ENCODE data around the gene RNLS. TPM values are rescaled to one million over a fixed set of nuclear protein-coding genes. Genes with fewer than 3 reads are reported as not detected.

Gene RNLS
- total RNA-seq, 1 experiment from 2014 or later = 8.7 TPM

DNA sequence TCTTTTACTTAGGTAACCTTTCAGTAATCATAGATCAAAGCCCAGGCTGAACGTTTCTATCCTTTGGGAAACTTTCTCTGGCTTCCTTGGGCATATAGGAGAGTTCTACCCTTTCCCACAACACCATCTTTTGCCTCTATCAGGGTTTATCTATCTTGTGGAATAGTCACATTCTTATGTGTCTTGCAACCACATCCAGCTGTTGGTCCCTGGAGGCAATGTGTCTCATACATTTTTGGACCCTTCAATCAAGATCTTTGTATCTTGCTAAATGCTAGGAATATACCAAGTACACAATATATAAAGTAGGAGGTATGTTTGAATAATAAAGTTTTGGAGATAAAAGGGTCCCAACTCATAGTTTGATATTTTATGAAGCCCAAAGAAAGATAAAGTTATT is 121.7 kb downstream of the RNLS start (continued):
- TF ChIP-seq, protein P1, sequence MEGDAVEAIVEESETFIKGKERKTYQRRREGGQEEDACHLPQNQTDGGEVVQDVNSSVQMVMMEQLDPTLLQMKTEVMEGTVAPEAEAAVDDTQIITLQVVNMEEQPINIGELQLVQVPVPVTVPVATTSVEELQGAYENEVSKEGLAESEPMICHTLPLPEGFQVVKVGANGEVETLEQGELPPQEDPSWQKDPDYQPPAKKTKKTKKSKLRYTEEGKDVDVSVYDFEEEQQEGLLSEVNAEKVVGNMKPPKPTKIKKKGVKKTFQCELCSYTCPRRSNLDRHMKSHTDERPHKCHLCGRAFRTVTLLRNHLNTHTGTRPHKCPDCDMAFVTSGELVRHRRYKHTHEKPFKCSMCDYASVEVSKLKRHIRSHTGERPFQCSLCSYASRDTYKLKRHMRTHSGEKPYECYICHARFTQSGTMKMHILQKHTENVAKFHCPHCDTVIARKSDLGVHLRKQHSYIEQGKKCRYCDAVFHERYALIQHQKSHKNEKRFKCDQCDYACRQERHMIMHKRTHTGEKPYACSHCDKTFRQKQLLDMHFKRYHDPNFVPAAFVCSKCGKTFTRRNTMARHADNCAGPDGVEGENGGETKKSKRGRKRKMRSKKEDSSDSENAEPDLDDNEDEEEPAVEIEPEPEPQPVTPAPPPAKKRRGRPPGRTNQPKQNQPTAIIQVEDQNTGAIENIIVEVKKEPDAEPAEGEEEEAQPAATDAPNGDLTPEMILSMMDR (IDR thresholded peaks at IDR 0.05) = no peak
- TF ChIP-seq, protein P2, sequence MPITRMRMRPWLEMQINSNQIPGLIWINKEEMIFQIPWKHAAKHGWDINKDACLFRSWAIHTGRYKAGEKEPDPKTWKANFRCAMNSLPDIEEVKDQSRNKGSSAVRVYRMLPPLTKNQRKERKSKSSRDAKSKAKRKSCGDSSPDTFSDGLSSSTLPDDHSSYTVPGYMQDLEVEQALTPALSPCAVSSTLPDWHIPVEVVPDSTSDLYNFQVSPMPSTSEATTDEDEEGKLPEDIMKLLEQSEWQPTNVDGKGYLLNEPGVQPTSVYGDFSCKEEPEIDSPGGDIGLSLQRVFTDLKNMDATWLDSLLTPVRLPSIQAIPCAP (CRISPR knock-in tag; IDR thresholded peaks at IDR 0.05) = no peak

DNA sequence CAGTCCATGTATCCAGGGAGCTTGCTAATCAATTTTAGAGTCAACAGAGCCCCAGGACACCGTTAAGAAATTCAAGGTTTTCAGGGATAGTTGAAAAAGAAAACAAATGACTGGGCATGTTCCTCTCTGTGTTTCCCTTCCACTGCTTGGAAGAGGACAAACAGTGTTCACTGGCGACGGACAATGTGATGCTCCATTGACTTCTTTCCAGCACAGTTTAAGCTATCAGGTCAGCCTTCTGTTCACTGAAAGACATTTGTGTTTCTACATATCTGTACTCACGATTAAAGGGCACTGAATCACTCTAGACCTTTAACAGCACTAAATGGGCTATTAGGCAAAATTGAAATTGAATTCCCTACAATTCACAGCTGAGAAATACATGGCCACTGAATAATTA is 123.6 kb downstream of the RNLS start:
- Mint-ChIP-seq H3K36me3 (no peaks in the 10 kb centered on the region), H3K27me3 (ENCODE audit: low read depth) (peaks cover 12% of the 10 kb centered on the region; the same call in 1 of the 2 replicates), H3K27ac (no peak overlapping the region), H3K4me1 (peaks cover 2% of the 10 kb centered on the region; the same call in 1 of the 2 replicates), H3K9me3 (no peaks in the 10 kb centered on the region), H3K4me3 (no peak overlapping the region)
- no peak for ATAC-seq
- TF ChIP-seq, protein P3, sequence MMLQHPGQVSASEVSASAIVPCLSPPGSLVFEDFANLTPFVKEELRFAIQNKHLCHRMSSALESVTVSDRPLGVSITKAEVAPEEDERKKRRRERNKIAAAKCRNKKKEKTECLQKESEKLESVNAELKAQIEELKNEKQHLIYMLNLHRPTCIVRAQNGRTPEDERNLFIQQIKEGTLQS (CRISPR knock-in tag; conservative IDR thresholded peaks at IDR 0.05) = no peak
- TF ChIP-seq RELA (CRISPR knock-in tag; IDR thresholded peaks at IDR 0.05; ENCODE audit: borderline replicate concordance) (no peak), NR3C1 (CRISPR knock-in tag; conservative IDR thresholded peaks at IDR 0.05; ENCODE audit: low read depth) (no peak), ZNF317 (CRISPR knock-in tag; IDR thresholded peaks at IDR 0.05; ENCODE audit: borderline replicate concordance, low read depth) (no peak), ZNF219 (CRISPR knock-in tag; IDR thresholded peaks at IDR 0.05; ENCODE audit: borderline replicate concordance) (no peak), NR2C2 (CRISPR knock-in tag; IDR thresholded peaks at IDR 0.05) (no peak)
- TF ChIP-seq, protein P4, sequence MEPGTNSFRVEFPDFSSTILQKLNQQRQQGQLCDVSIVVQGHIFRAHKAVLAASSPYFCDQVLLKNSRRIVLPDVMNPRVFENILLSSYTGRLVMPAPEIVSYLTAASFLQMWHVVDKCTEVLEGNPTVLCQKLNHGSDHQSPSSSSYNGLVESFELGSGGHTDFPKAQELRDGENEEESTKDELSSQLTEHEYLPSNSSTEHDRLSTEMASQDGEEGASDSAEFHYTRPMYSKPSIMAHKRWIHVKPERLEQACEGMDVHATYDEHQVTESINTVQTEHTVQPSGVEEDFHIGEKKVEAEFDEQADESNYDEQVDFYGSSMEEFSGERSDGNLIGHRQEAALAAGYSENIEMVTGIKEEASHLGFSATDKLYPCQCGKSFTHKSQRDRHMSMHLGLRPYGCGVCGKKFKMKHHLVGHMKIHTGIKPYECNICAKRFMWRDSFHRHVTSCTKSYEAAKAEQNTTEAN (CRISPR knock-in tag; IDR thresholded peaks at IDR 0.05) = no peak
- TF ChIP-seq, protein P5, sequence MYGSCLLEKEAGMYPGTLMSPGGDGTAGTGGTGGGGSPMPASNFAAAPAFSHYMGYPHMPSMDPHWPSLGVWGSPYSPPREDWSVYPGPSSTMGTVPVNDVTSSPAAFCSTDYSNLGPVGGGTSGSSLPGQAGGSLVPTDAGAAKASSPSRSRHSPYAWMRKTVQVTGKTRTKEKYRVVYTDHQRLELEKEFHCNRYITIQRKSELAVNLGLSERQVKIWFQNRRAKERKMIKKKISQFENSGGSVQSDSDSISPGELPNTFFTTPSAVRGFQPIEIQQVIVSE (CRISPR knock-in tag; IDR thresholded peaks at IDR 0.05; ENCODE audit: borderline replicate concordance) = no peak
- TF ChIP-seq, protein P6, sequence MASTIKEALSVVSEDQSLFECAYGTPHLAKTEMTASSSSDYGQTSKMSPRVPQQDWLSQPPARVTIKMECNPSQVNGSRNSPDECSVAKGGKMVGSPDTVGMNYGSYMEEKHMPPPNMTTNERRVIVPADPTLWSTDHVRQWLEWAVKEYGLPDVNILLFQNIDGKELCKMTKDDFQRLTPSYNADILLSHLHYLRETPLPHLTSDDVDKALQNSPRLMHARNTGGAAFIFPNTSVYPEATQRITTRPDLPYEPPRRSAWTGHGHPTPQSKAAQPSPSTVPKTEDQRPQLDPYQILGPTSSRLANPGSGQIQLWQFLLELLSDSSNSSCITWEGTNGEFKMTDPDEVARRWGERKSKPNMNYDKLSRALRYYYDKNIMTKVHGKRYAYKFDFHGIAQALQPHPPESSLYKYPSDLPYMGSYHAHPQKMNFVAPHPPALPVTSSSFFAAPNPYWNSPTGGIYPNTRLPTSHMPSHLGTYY (CRISPR knock-in tag; IDR thresholded peaks at IDR 0.05) = no peak
- TF ChIP-seq, protein P7, sequence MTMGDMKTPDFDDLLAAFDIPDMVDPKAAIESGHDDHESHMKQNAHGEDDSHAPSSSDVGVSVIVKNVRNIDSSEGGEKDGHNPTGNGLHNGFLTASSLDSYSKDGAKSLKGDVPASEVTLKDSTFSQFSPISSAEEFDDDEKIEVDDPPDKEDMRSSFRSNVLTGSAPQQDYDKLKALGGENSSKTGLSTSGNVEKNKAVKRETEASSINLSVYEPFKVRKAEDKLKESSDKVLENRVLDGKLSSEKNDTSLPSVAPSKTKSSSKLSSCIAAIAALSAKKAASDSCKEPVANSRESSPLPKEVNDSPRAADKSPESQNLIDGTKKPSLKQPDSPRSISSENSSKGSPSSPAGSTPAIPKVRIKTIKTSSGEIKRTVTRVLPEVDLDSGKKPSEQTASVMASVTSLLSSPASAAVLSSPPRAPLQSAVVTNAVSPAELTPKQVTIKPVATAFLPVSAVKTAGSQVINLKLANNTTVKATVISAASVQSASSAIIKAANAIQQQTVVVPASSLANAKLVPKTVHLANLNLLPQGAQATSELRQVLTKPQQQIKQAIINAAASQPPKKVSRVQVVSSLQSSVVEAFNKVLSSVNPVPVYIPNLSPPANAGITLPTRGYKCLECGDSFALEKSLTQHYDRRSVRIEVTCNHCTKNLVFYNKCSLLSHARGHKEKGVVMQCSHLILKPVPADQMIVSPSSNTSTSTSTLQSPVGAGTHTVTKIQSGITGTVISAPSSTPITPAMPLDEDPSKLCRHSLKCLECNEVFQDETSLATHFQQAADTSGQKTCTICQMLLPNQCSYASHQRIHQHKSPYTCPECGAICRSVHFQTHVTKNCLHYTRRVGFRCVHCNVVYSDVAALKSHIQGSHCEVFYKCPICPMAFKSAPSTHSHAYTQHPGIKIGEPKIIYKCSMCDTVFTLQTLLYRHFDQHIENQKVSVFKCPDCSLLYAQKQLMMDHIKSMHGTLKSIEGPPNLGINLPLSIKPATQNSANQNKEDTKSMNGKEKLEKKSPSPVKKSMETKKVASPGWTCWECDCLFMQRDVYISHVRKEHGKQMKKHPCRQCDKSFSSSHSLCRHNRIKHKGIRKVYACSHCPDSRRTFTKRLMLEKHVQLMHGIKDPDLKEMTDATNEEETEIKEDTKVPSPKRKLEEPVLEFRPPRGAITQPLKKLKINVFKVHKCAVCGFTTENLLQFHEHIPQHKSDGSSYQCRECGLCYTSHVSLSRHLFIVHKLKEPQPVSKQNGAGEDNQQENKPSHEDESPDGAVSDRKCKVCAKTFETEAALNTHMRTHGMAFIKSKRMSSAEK (CRISPR knock-in tag; IDR thresholded peaks at IDR 0.05; ENCODE audit: borderline replicate concordance) = no peak
- CTCF ChIA-PET = no interaction called here
- no peak for DNase-seq (ENCODE audit: low spot score)
- POLR2A ChIA-PET = no interaction called here

All from WTC11 (cell line).